Sigmoid colon (tissue), 7 donors: Measurements from ENCODE around the gene TEKT5. TPM values are rescaled to one million over a fixed set of nuclear protein-coding genes. Genes with fewer than 3 reads are reported as not detected.

ENCODE experiments used
- DNase-seq: peaks from one replicate; pipeline ENCODE4 v3.0.0-alpha.2; 2019
- H3K27ac ChIP-seq, 4 donors: fragments of 200-600 bp; sonication (generic); one replicate each; pipeline ENCODE4 v1.5.1; 2016 to 2019; ENCODE audit warnings: mild to moderate bottlenecking in 1 of 4
- H3K27me3 ChIP-seq, 3 donors: fragments of 200-600 bp; sonication (generic); one replicate each; pipeline ENCODE4 v1.5.1; 2019; ENCODE audit warnings: mild to moderate bottlenecking in 1 of 3
- H3K36me3 ChIP-seq, 4 donors: fragments of 200-600 bp; sonication (generic); one replicate each; pipeline ENCODE4 v1.5.1; 2016 to 2019
- H3K4me1 ChIP-seq, 4 donors: fragments of 200-600 bp; sonication (generic); one replicate each; pipeline ENCODE4 v1.5.1; 2017 to 2019
- H3K4me3 ChIP-seq, 4 donors: fragments of 200-600 bp; sonication (generic); one replicate each; pipeline ENCODE4 v1.5.1; 2017 to 2019; ENCODE audit warnings: mild to moderate bottlenecking in 2 of 4, moderate library complexity in 1 of 4
- H3K9me3 ChIP-seq, 4 donors: fragments of 200-600 bp in 3 of 4; sonication (generic) in 3 of 4; one replicate each; pipeline versions ENCODE4 v1.5.1 to v1.6.1; 2013 to 2019
- CTCF ChIP-seq, 4 experiments: fragments of 450-650 bp in 3 of 4; fragments of 200-600 bp in 1 of 4; IDR thresholded peaks; one replicate each; pipeline ENCODE4 v1.5.1; 2016 to 2019; ENCODE audit warnings: antibody characterized with exemption in 4 of 4, mild to moderate bottlenecking in 3 of 4, moderate library complexity in 2 of 4
- EP300 ChIP-seq, 4 donors: sonication (generic); formaldehyde crosslinking; IDR thresholded peaks; one replicate each; pipeline ENCODE4 v1.6.1; 2017; ENCODE audit warnings: antibody characterized with exemption in 4 of 4
- POLR2A ChIP-seq, 2 donors: fragments of 450-650 bp; IDR thresholded peaks; one replicate each; pipeline ENCODE4 v1.6.1; 2016; ENCODE audit warnings: antibody characterized with exemption in 2 of 2, mild to moderate bottlenecking in 2 of 2, moderate library complexity in 2 of 2
- POLR2AphosphoS5 ChIP-seq, 4 donors: sonication (generic); formaldehyde crosslinking; IDR thresholded peaks; one replicate each; pipeline ENCODE4 v1.6.1; 2017; ENCODE audit warnings: antibody characterized with exemption in 4 of 4
- whole genome bisulfite sequencing, 2 donors: extraction: QIAGEN DNeasy Blood & Tissue Kit; methylation state at CpG; one replicate each; pipeline ENCODE4 v1.1.7; 2013; 5-methylcytosine and 5-hydroxymethylcytosine counted together
- intact Hi-C: fragments of 100-400 bp; cut with DNase I; formaldehyde crosslinking; loops from one replicate; pipeline ENCODE4 v1.15.1; 2023
- polyA plus RNA-seq, 3 donors: library from polyadenylated mRNA; stranded (reverse); fragments of 200-250 nt; gene quantifications; one replicate each; pipeline ENCODE4 v1.2.3, GENCODE V29; 2013
- total RNA-seq, 4 donors: library from RNA; depleted of rRNA; stranded (reverse); fragments of >200 nt; gene quantifications; one replicate each; pipeline ENCODE4 v1.1.0, GENCODE V29; 2016
- donor health status: healthy with polysubstance abuse.
- donor health status: Bipolar disorder and iron deficiency.
- donor health status: healthy.

TEKT5 gene
- total and polyA plus RNA-seq, 7 donors: 0.09 to 2.1 (median 0.83) TPM; not detected in 4

- H3K36me3 ChIP-seq: no peaks in the 10 kb centered on the region
- no peaks in the 10 kb centered on the region for H3K27me3 ChIP-seq
- H3K4me1 ChIP-seq: peaks cover 0 to 36% (median 29%) of the 10 kb centered on the region in 4 donors
- no peak for DNase-seq
- TF ChIP-seq EP300 (IDR thresholded peaks at IDR 0.05) (no peak), POLR2A (IDR thresholded peaks at IDR 0.05) (no peak), CTCF (IDR thresholded peaks at IDR 0.05) (no peak), POLR2AphosphoS5 (IDR thresholded peaks at IDR 0.05) (no peak)
- intact Hi-C loops: no loop called here
- no peak overlapping the region for H3K4me3 ChIP-seq
- H3K27ac ChIP-seq: no peak overlapping the region
- no peaks in the 10 kb centered on the region for H3K9me3 ChIP-seq
Measured at GRCh38 chr16:10614685-10615084, 80.0 kb downstream of the TEKT5 start.

GRCh38 chr16:10613785-10614485 lies 80.8 kb downstream of the TEKT5 start:
- intact Hi-C loops: no loop called here
- TF ChIP-seq POLR2A (IDR thresholded peaks at IDR 0.05) (no peak), EP300 (IDR thresholded peaks at IDR 0.05) (no peak), POLR2AphosphoS5 (IDR thresholded peaks at IDR 0.05) (no peak), CTCF (IDR thresholded peaks at IDR 0.05) (no peak)
- no peak for DNase-seq

GRCh38 chr16:10612649-10613179 lies 82.0 kb downstream of the TEKT5 start:
- Histone ChIP-seq H3K9me3 (no peaks in the 10 kb centered on the region), H3K27ac (no peak overlapping the region), H3K27me3 (no peaks in the 10 kb centered on the region), H3K4me1 (peaks cover 0 to 32% (median 25%) of the 10 kb centered on the region in 4 donors), H3K4me3 (no peak overlapping the region), H3K36me3 (no peaks in the 10 kb centered on the region)
- no peak for TF ChIP-seq POLR2AphosphoS5 (IDR thresholded peaks at IDR 0.05)
- no peak for TF ChIP-seq EP300 (IDR thresholded peaks at IDR 0.05)
- no peak for TF ChIP-seq POLR2A (IDR thresholded peaks at IDR 0.05)
- TF ChIP-seq CTCF (IDR thresholded peaks at IDR 0.05): no peak
- DNase-seq: no peak
- 39 to 70% methylated on average over 6 of the region's 6 CpGs for WGBS, 2 donors
- intact Hi-C loops: no loop called here

More at GRCh38 chr16:10613785-10614485, 80.8 kb downstream of the TEKT5 start:
- H3K27ac ChIP-seq: no peak overlapping the region
- no peaks in the 10 kb centered on the region for H3K27me3 ChIP-seq
- peaks cover 0 to 36% (median 29%) of the 10 kb centered on the region in 4 donors for H3K4me1 ChIP-seq
- WGBS, 2 donors: 61 to 82% methylated on average over 6 of the region's 6 CpGs
- no peak overlapping the region for H3K4me3 ChIP-seq
- no peaks in the 10 kb centered on the region for H3K36me3 ChIP-seq
- H3K9me3 ChIP-seq: no peaks in the 10 kb centered on the region

DNA sequence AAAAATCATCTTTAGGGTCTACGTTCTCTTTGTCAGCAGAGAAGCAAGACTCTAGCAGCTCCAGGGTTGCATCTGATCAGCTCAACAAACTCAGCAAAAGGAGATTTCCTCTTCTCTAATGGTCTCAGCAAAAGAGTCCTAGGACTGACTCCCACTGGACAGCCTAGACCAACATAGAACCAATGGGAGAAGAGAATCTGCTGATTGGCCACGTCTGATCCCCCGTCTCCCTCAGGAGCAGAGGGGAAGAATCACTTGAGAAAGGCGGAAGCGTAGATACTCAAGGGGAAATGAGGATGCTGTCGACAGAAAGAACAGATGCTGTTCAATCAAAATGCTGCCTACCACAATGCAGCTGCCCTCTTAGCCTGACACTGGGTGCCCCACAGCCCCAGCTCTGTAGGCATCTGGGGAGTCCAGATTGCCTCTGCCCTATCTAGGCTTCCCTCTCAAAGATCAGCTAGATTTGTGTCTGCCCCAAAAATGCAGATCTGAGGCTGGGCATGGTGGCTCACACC lies 82.8 kb downstream of the TEKT5 start:
- Histone ChIP-seq H3K27ac (no peak overlapping the region), H3K27me3 (no peaks in the 10 kb centered on the region), H3K36me3 (no peaks in the 10 kb centered on the region), H3K4me3 (no peak overlapping the region), H3K4me1 (peaks cover 0 to 24% (median 17%) of the 10 kb centered on the region in 4 donors), H3K9me3 (no peaks in the 10 kb centered on the region)
- TF ChIP-seq CTCF (IDR thresholded peaks at IDR 0.05) (no peak), EP300 (IDR thresholded peaks at IDR 0.05) (no peak), POLR2A (IDR thresholded peaks at IDR 0.05) (no peak), POLR2AphosphoS5 (IDR thresholded peaks at IDR 0.05) (no peak)
- 78 to 95% methylated on average over 6 of the region's 6 CpGs for WGBS, 2 donors
- intact Hi-C loops: no loop called here
- no peak for DNase-seq
